Endodermal cell (in vitro differentiated cells): ENCODE measurements around the gene TBC1D2B. TPM values are rescaled to one million over a fixed set of nuclear protein-coding genes. Genes with fewer than 3 reads are reported as not detected.

Experiments
- DNase-seq: peaks from one replicate; pipeline ENCODE4 v3.0.0-alpha.2; 2017
- H3K27ac ChIP-seq: 2 replicates; pipeline ENCODE4 v1.5.1; 2013; ENCODE audit warnings: mild to moderate bottlenecking, low read depth, low read length, moderate library complexity
- H3K27me3 ChIP-seq: 2 replicates; pipeline ENCODE4 v1.6.1; 2013; ENCODE audit warnings: mild to moderate bottlenecking, low read length, moderate library complexity; ENCODE audit not compliant: insufficient read depth, control insufficient read depth, poor library complexity, severe bottlenecking
- H3K36me3 ChIP-seq: 2 replicates; pipeline ENCODE4 v1.7.0; 2013; ENCODE audit warnings: mild to moderate bottlenecking, low read length, moderate library complexity; ENCODE audit not compliant: control insufficient read depth, insufficient read depth
- H3K4me1 ChIP-seq: one replicate; pipeline ENCODE4 v1.7.0; 2013; ENCODE audit warnings: low read length; ENCODE audit not compliant: control insufficient read depth, insufficient read depth
- H3K4me3 ChIP-seq: 2 replicates; pipeline ENCODE4 v1.5.1; 2013; ENCODE audit warnings: mild to moderate bottlenecking, low read length, moderate library complexity
- H3K9ac ChIP-seq: 2 replicates; pipeline ENCODE4 v1.6.1; 2013; ENCODE audit warnings: mild to moderate bottlenecking, low read length, moderate library complexity; ENCODE audit not compliant: poor library complexity, severe bottlenecking; ENCODE audit errors: extremely low read depth
- H3K9me3 ChIP-seq: 2 replicates; pipeline ENCODE4 v1.6.1; 2013; ENCODE audit warnings: mild to moderate bottlenecking, low read length, moderate library complexity; ENCODE audit not compliant: control insufficient read depth
- H3K27ac Mint-ChIP-seq: 2 replicates; pipeline ENCODE4 v1.8.0; 2020; ENCODE audit warnings: mixed read lengths
- H3K27me3 Mint-ChIP-seq: 2 replicates; pipeline ENCODE4 v1.8.0; 2021; ENCODE audit warnings: mild to moderate bottlenecking, mixed read lengths; ENCODE audit not compliant: insufficient read depth
- H3K36me3 Mint-ChIP-seq: 2 replicates; pipeline ENCODE4 v1.8.0; 2020; ENCODE audit warnings: low read depth, mixed read lengths
- H3K4me1 Mint-ChIP-seq: 2 replicates; pipeline ENCODE4 v1.8.0; 2020; ENCODE audit warnings: mixed read lengths
- H3K4me3 Mint-ChIP-seq: 2 replicates; pipeline ENCODE4 v1.8.0; 2020; ENCODE audit warnings: mild to moderate bottlenecking, moderate library complexity, mixed read lengths
- H3K9me3 Mint-ChIP-seq: 2 replicates; pipeline ENCODE4 v1.8.0; 2020; ENCODE audit warnings: mild to moderate bottlenecking, mixed read lengths
- CTCF ChIP-seq: fragments of 200-600 bp; sonication (generic); conservative IDR thresholded peaks from 2 replicates; pipeline ENCODE4 v1.5.0; 2021; ENCODE audit warnings: antibody characterized with exemption, mild to moderate bottlenecking
- WGBS, 2 experiments: methylation state at CpG; one replicate each; pipeline versions ENCODE4 v1.1.5 to v1.1.7; 2013; ENCODE audit warnings: missing lambda C conversion rate in 2 of 2, mixed read lengths in 1 of 2; ENCODE audit not compliant: insufficient coverage in 1 of 2, insufficient read length in 1 of 2; 5-methylcytosine and 5-hydroxymethylcytosine counted together
- total RNA-seq, 2 donors: library from RNA; stranded (reverse); fragmentation: NEBNext Ultra II Directional in 1 of 2; extraction: Animal tissue kit (Norgen Biotek cat#: 25700) in 1 of 2; gene quantifications; 2 replicates in 1 of 2; 3 replicates in 1 of 2; pipeline ENCODE4 v1.2.1, GENCODE V29; 2021

The TBC1D2B gene
- total RNA-seq, 2 donors from 2014 or later, result 13.8 to 23.8 TPM

DNA sequence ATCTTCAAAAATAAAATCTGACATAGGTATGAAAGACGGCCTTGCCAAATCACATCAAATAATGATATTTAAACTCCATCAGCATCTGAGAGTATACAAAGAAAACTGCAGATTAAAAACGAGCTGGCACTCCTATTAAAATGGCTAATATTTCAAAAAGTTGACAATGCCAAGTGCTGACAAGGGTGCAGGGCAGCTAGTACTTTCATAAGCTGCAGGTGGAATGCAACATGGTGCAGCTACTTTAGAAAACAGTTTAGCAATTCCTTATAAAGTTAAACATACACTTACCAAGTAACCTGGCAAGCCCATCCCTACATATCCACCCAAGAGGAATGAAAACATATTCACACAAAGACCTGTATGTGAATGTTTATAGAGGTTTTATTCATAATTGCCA, 23.0 kb downstream of the TBC1D2B start:
- Mint-ChIP-seq H3K9me3 (no peaks in the 10 kb centered on the region), H3K36me3 (no peaks in the 10 kb centered on the region), H3K4me3 (no peak overlapping the region), H3K4me1 (peaks cover 37% of the 10 kb centered on the region), H3K27ac (no peak overlapping the region), H3K27me3 (peaks cover 15% of the 10 kb centered on the region)
- no peaks in the 10 kb centered on the region for H3K36me3 ChIP-seq
- no peak overlapping the region for H3K4me3 ChIP-seq
- DNase-seq, result peak; percentile 3
- H3K27ac ChIP-seq, result no peak overlapping the region
- peaks cover 27% of the 10 kb centered on the region for H3K4me1 ChIP-seq
- no peaks in the 10 kb centered on the region for H3K9me3 ChIP-seq
- WGBS, 2 experiments, result 80 to 93% methylated on average over 1 to 2 of the region's 2 CpGs
- peaks cover 22% of the 10 kb centered on the region for H3K27me3 ChIP-seq
- no peak for TF ChIP-seq CTCF
- no peak overlapping the region for H3K9ac ChIP-seq

DNA sequence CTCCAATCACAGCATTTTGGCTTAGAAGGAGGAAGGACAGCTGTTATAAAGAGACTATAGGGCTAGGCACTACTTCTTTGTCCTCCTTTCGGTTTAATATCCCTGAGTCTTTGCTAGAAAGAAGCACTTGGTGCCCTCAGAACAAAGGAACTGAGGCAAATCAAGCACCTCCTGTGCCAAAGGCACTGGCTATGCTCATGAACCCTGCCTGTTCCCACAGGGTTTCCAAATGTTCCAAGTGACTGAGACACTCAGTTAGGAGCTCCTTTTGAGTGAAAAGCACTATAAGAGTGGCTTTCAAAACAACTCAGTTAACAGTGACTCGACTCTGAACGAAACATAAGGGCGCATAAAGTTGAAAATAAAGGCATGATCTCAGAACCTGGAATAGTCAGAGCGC, 25.0 kb downstream of the TBC1D2B start:
- TF ChIP-seq CTCF, result no peak
- Histone ChIP-seq H3K4me1 (peaks cover 27% of the 10 kb centered on the region), H3K27ac (no peak overlapping the region), H3K9ac (no peak overlapping the region), H3K36me3 (no peaks in the 10 kb centered on the region), H3K9me3 (no peaks in the 10 kb centered on the region), H3K4me3 (no peak overlapping the region), H3K27me3 (peaks cover 9% of the 10 kb centered on the region)
- no peak overlapping the region for H3K4me3 Mint-ChIP-seq
- no peaks in the 10 kb centered on the region for H3K9me3 Mint-ChIP-seq
- no peaks in the 10 kb centered on the region for H3K27me3 Mint-ChIP-seq
- no peak overlapping the region for H3K27ac Mint-ChIP-seq
- WGBS, 2 experiments, result 86 to 94% methylated on average over 4 to 5 of the region's 5 CpGs
- DNase-seq, result no peak
- peaks cover 39% of the 10 kb centered on the region for H3K4me1 Mint-ChIP-seq
- H3K36me3 Mint-ChIP-seq, result no peaks in the 10 kb centered on the region

- peak overlapping the region; percentile 2 for H3K27ac Mint-ChIP-seq
- no peak overlapping the region for H3K27ac ChIP-seq
Measured at GRCh38 chr15:78052001-78052401, 25.5 kb downstream of the TBC1D2B start.

More at GRCh38 chr15:78052001-78052401, 25.5 kb downstream of the TBC1D2B start:
- Histone ChIP-seq H3K4me1 (peaks cover 27% of the 10 kb centered on the region), H3K9me3 (no peaks in the 10 kb centered on the region), H3K36me3 (no peaks in the 10 kb centered on the region), H3K9ac (no peak overlapping the region), H3K27me3 (peaks cover 9% of the 10 kb centered on the region), H3K4me3 (no peak overlapping the region)
- Mint-ChIP-seq H3K9me3 (no peaks in the 10 kb centered on the region), H3K27me3 (no peaks in the 10 kb centered on the region), H3K36me3 (no peaks in the 10 kb centered on the region), H3K4me3 (no peak overlapping the region), H3K4me1 (peaks cover 38% of the 10 kb centered on the region)
- DNase-seq, result no peak
- no peak for TF ChIP-seq CTCF
